Testis (tissue), 5 donors: ENCODE results near the gene ANGPT4. TPM values are rescaled to one million over a fixed set of nuclear protein-coding genes. Genes with fewer than 3 reads are reported as not detected.

Source experiments
- DNase-seq: peaks from one replicate; pipeline ENCODE4 v3.0.0-alpha.2; 2019
- H3K27ac ChIP-seq, 2 donors: fragments of 200-600 bp; sonication (generic); one replicate each; pipeline ENCODE4 v1.5.1; 2019
- H3K27me3 ChIP-seq: fragments of 200-600 bp; sonication (generic); one replicate; pipeline ENCODE4 v1.5.1; 2019
- H3K36me3 ChIP-seq: fragments of 200-600 bp; sonication (generic); one replicate; pipeline ENCODE4 v1.5.1; 2017; ENCODE audit warnings: low read depth; ENCODE audit errors: missing control alignments
- H3K4me1 ChIP-seq: fragments of 200-600 bp; sonication (generic); one replicate; pipeline ENCODE4 v1.5.1; 2019
- H3K4me3 ChIP-seq, 2 donors: fragments of 200-600 bp; sonication (generic); one replicate each; pipeline ENCODE4 v1.5.1; 2017 to 2019
- H3K9me3 ChIP-seq: fragments of 200-600 bp; sonication (generic); one replicate; pipeline ENCODE4 v1.5.1; 2017
- POLR2A ChIP-seq: fragments of 450-650 bp; IDR thresholded peaks from one replicate; pipeline ENCODE4 v1.6.1; 2017; ENCODE audit warnings: antibody characterized with exemption, mild to moderate bottlenecking, moderate library complexity
- WGBS, 2 donors: methylation state at CpG; one replicate each; pipeline ENCODE4 v1.1.5; 2018; 5-methylcytosine and 5-hydroxymethylcytosine counted together
- intact Hi-C: fragments of 100-400 bp; cut with DNase I; formaldehyde crosslinking; loops from one replicate; pipeline ENCODE4 v1.15.1; 2023; ENCODE audit warnings: low total_unique reads
- long read RNA-seq, 2 donors: transcript quantifications; one replicate each; lab custom pipeline, GENCODE V29; 2026
- polyA plus RNA-seq: library from polyadenylated mRNA; stranded (reverse); fragments of 350-450 nt; fragmentation: Illumina TruSeq; extraction: RNeasy Lipid Tissue Mini Kit (QIAGEN cat#74804); gene quantifications from one replicate; pipeline ENCODE4 v1.2.3, GENCODE V29; 2014; ENCODE audit warnings: low read depth, low replicate concordance; ENCODE audit not compliant: insufficient read depth
- total RNA-seq, 2 donors: library from RNA; depleted of rRNA; stranded (reverse); fragments of >200 nt; gene quantifications; one replicate each; pipeline ENCODE4 v1.2.3, GENCODE V29; 2016
- TF ChIP-seq, protein P1 (sequence below), 3 experiments: fragments of 450-650 bp in 2 of 3; fragments of 200-600 bp in 1 of 3; sonication (generic) in 1 of 3; IDR thresholded peaks; one replicate each; pipeline ENCODE4 v1.5.1; 2016 to 2019; ENCODE audit warnings: antibody characterized with exemption in 3 of 3, mild to moderate bottlenecking in 2 of 3, moderate library complexity in 1 of 3

Gene ANGPT4
- total RNA-seq (under 1 TPM; 0.56 to 0.79 TPM), polyA plus RNA-seq (1.2 TPM)
- long read RNA-seq, donor 1, partial matches to known transcripts, result 5 of 5 reads
- long read RNA-seq, donor 1, other reads (novel, unspliced or antisense), result 0 of 5 reads
- long read RNA-seq, donor 2, result 0 reads

GRCh38 chr20:916125-916799 is at the start of gene ANGPT4:
Gene ANGPT4, minus strand, starts transcription at chr20:916334. Its CDS starts 120 bp downstream, at chr20:916214.
- no peak within 1 kb of the TSS for H3K27ac ChIP-seq
- WGBS, 2 donors, result 48 to 51% methylated on average over 13 to 18 of the region's 18 CpGs
- no peaks in the 10 kb centered on the region for H3K27me3 ChIP-seq

GRCh38 chr20:963795-964194 is 47.7 kb upstream of the ANGPT4 start:
- Histone ChIP-seq H3K4me1 (peaks cover 4% of the 10 kb centered on the region), H3K9me3 (no peaks in the 10 kb centered on the region), H3K27ac (no peak overlapping the region), H3K27me3 (no peaks in the 10 kb centered on the region), H3K4me3 (no peak overlapping the region), H3K36me3 (no peaks in the 10 kb centered on the region)
- WGBS, 2 donors, result 92 to 93% methylated on average over 8 to 10 of the region's 10 CpGs
- intact Hi-C loops, result loop anchor here (5.0 kb wide), 1 partner anchor 286 kb away; the partner anchor contains the start of gene SCRT2
- TF ChIP-seq POLR2A, result no peak
- TF ChIP-seq, protein P1, sequence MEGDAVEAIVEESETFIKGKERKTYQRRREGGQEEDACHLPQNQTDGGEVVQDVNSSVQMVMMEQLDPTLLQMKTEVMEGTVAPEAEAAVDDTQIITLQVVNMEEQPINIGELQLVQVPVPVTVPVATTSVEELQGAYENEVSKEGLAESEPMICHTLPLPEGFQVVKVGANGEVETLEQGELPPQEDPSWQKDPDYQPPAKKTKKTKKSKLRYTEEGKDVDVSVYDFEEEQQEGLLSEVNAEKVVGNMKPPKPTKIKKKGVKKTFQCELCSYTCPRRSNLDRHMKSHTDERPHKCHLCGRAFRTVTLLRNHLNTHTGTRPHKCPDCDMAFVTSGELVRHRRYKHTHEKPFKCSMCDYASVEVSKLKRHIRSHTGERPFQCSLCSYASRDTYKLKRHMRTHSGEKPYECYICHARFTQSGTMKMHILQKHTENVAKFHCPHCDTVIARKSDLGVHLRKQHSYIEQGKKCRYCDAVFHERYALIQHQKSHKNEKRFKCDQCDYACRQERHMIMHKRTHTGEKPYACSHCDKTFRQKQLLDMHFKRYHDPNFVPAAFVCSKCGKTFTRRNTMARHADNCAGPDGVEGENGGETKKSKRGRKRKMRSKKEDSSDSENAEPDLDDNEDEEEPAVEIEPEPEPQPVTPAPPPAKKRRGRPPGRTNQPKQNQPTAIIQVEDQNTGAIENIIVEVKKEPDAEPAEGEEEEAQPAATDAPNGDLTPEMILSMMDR (IDR thresholded peaks at IDR 0.05), result no peak
- no peak for DNase-seq

More at GRCh38 chr20:916125-916799, at the start of gene ANGPT4:
- peak; percentile 45 for DNase-seq
- peaks cover 32% of the 10 kb centered on the region for H3K4me1 ChIP-seq
- intact Hi-C loops, result no loop called here
- no peaks in the 10 kb centered on the region for H3K9me3 ChIP-seq
- no peaks in the 10 kb centered on the region for H3K36me3 ChIP-seq
- TF ChIP-seq POLR2A, result no peak
- TF ChIP-seq, protein P1 (IDR thresholded peaks at IDR 0.05), result no peak
- H3K4me3 ChIP-seq, result no peak within 1 kb of the TSS

DNA sequence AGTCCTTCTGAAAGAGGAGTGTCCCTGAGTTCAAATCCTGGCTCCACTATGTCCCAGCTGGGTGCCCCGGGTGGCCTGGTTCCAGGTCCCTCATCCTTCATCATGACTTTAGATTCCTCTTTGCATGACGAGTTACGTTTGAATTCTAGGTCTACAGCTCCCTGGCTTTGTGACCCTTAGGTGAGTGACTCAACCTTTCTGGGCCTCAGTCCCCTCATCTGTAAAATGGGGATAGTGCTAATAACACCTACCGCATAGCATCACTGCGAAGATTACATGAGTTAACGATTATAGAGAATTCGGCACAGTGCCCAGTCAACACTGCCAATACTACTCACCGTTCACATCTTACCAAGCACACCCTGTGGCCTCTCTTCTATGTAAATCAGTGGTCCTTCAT is 46.5 kb upstream of the ANGPT4 start:
- Histone ChIP-seq H3K4me3 (no peak overlapping the region), H3K27me3 (no peaks in the 10 kb centered on the region), H3K9me3 (no peaks in the 10 kb centered on the region), H3K4me1 (peaks cover 4% of the 10 kb centered on the region), H3K36me3 (no peaks in the 10 kb centered on the region), H3K27ac (no peak overlapping the region)
- no peak for DNase-seq
- WGBS, 2 donors, result 85 to 87% methylated on average over 8 of the region's 8 CpGs
- no peak for TF ChIP-seq POLR2A
- TF ChIP-seq, protein P1 (IDR thresholded peaks at IDR 0.05), result no peak
- intact Hi-C loops, result loop anchor here (5.0 kb wide), 1 partner anchor 285 kb away; the partner anchor contains the start of gene SCRT2

GRCh38 chr20:962223-962622 is 46.1 kb upstream of the ANGPT4 start:
- Histone ChIP-seq H3K4me1 (peaks cover 4% of the 10 kb centered on the region), H3K4me3 (no peak overlapping the region), H3K9me3 (no peaks in the 10 kb centered on the region), H3K27me3 (no peaks in the 10 kb centered on the region), H3K36me3 (no peaks in the 10 kb centered on the region), H3K27ac (no peak overlapping the region)
- no peak for TF ChIP-seq POLR2A
- TF ChIP-seq, protein P1 (IDR thresholded peaks at IDR 0.05), result no peak
- no peak for DNase-seq
- intact Hi-C loops, result loop anchor here (5.0 kb wide), 1 partner anchor 285 kb away; the partner anchor contains the start of gene SCRT2
- WGBS, 2 donors, result 76 to 92% methylated on average over 3 of the region's 3 CpGs
